Stomach smooth muscle (tissue), 2 donors: ENCODE results near the gene BTN3A1.

ENCODE experiments used
- H3K27ac ChIP-seq: one replicate; pipeline ENCODE4 v1.7.0; 2013; ENCODE audit warnings: mild to moderate bottlenecking, low read length, inconsistent platforms
- H3K27me3 ChIP-seq, 2 donors: one replicate each; pipeline ENCODE4 v1.7.0; 2013; ENCODE audit warnings: low read length in 2 of 2; ENCODE audit not compliant: insufficient read depth in 2 of 2, control insufficient read depth in 1 of 2
- H3K36me3 ChIP-seq, 2 donors: one replicate each; pipeline ENCODE4 v1.7.0; 2013; ENCODE audit warnings: low read length in 2 of 2; ENCODE audit not compliant: control insufficient read depth in 2 of 2, insufficient read depth in 2 of 2
- H3K4me1 ChIP-seq: one replicate; pipeline ENCODE4 v1.7.0; 2013; ENCODE audit warnings: low read length; ENCODE audit not compliant: control insufficient read depth, insufficient read depth
- H3K4me3 ChIP-seq, 2 donors: one replicate each; pipeline ENCODE4 v1.7.0; 2013; ENCODE audit warnings: low read length in 2 of 2
- H3K9ac ChIP-seq, 2 donors: one replicate each; pipeline ENCODE4 v1.7.0; 2013; ENCODE audit warnings: low read length in 2 of 2, mild to moderate bottlenecking in 1 of 2
- H3K9me3 ChIP-seq, 2 donors: one replicate each; pipeline ENCODE4 v1.7.0; 2013; ENCODE audit warnings: low read length in 2 of 2; ENCODE audit not compliant: control insufficient read depth in 2 of 2
- donor health status: healthy.
- donor health status: Pancreatic carcinoma.

The BTN3A1 gene

DNA sequence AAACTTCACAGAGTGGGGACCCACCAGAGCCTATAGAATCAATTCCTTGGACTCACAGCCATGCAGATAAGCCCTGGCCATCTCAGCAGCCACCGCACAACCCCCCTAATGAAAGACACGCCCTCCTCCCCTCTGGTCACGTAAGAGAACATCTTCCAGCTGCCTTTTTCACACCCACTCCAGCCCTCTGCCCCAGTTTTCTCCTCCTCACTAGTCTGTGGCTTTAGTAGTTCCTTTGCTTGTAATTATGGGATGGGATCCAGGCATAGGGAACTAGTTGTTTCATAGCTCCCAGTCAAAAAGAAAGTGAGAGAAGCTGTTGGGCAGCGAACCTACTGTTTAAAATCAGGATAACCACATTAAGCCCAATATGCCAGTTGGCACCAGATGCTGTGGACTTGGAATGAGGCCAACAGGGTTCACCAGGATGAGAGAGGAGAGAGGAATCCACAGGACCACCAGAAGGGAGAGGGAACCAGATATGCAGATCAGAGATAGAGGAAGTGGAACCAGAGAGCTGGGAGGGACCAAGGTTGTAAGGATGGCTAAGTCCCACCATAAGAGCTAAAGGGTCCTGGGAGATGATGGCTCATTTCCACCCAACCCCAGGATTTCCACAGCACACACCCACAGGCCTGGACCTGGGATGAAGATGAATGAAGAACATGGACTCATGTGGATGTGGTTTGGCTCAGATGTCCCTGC is 9.0 kb upstream of the BTN3A1 start:
- no peak overlapping the region for H3K9ac ChIP-seq
- H3K27ac ChIP-seq, result no peak overlapping the region
- no peak overlapping the region for H3K4me3 ChIP-seq
- no peaks in the 10 kb centered on the region for H3K4me1 ChIP-seq
- peaks cover 4 to 10% of the 10 kb centered on the region in 2 donors for H3K36me3 ChIP-seq
- H3K27me3 ChIP-seq, result no peaks in the 10 kb centered on the region
- no peaks in the 10 kb centered on the region for H3K9me3 ChIP-seq

- peaks cover 4 to 10% of the 10 kb centered on the region in 2 donors for H3K36me3 ChIP-seq
- H3K9me3 ChIP-seq, result no peaks in the 10 kb centered on the region
- H3K9ac ChIP-seq, result no peak overlapping the region
- H3K27ac ChIP-seq, result no peak overlapping the region
- no peak overlapping the region for H3K4me3 ChIP-seq
- H3K4me1 ChIP-seq, result no peaks in the 10 kb centered on the region
- H3K27me3 ChIP-seq, result no peaks in the 10 kb centered on the region
These were observed 7.8 kb upstream of the BTN3A1 start for GRCh38 chr6:26394289-26394688.

DNA sequence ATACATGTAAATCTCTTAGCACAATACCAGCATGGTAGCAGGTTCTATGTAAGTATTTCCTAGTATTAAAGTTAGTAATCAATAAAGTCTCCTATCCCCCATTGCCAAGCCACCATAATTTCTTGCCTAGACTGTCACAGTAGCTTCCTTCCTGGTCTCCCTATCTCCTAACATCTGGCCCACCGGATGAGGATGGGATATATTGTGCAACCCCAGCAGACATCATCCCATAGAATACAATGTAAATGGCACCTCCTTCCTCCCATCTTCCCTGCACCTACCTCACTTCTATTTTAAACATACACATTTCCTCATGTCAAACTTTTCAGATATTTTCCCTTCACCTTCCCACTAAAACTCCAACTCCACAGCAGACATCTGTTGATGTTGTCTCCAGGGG is 3.5 kb upstream of the BTN3A1 start:
- Histone ChIP-seq H3K36me3 (no peaks in the 10 kb centered on the region), H3K9me3 (no peaks in the 10 kb centered on the region), H3K4me3 (no peak overlapping the region), H3K4me1 (peaks cover 4% of the 10 kb centered on the region), H3K27me3 (no peaks in the 10 kb centered on the region), H3K9ac (no peak overlapping the region), H3K27ac (no peak overlapping the region)

DNA sequence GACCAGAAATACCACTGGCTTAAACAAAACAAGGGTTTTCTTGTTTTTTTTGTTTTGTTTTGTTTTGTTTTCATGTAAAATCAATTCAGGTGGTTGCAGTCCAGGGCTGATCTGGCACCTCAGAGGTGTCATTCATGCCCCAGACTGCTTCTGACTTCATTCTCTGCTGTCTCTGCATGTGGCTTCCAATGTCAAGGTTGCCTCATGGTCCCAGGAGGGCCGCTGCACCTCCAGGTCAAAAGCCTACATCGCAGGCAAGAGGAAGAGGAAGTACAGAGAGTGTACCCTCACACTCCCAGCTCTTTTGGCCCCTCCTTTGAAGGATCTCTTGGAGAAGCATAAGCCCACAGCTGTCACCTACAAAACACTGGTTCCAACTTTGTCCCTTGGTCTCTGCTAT is 1.4 kb upstream of the BTN3A1 start:
- H3K9me3 ChIP-seq, result no peaks in the 10 kb centered on the region
- H3K9ac ChIP-seq, result no peak overlapping the region
- H3K4me3 ChIP-seq, result no peak overlapping the region
- no peak overlapping the region for H3K27ac ChIP-seq
- H3K36me3 ChIP-seq, result peaks cover 0 to 2% of the 10 kb centered on the region in 2 donors
- peaks cover 4% of the 10 kb centered on the region for H3K4me1 ChIP-seq
- no peaks in the 10 kb centered on the region for H3K27me3 ChIP-seq

DNA sequence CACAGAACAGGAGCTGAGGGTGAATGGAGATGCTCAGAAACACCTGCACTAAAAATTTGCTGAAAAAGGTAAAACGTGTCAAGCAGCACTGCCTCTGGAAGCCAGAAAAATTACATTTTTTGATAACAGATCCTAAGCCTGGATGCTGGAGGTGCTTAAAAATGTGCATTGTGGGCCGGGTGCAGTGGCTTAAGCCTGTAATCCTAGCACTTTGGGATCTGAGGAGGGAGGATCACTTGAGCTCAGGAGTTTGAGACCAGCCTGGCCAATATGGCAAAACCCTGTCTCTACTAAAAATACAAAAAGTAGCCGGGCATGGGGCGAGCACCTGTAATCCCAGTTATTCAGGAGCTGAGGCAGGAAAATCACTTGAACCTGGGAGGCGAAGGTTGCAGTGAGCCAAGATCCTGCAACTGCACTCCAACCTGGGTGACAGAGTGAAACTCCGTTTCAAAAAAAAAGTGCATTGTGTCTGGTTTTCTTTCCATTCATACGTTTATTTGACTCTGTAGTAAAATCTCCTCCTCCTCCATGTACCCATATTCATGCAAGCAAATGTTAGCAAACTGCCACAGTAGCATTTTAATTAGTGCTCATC is 587 bp upstream of the BTN3A1 start:
- Histone ChIP-seq H3K4me3 (peak overlapping the region; percentile 92 to 93), H3K27ac (no peak overlapping the region), H3K27me3 (no peaks in the 10 kb centered on the region), H3K9me3 (no peaks in the 10 kb centered on the region), H3K9ac (peak overlapping the region in 1 of 2 donors; percentile 72), H3K4me1 (peaks cover 4% of the 10 kb centered on the region), H3K36me3 (peaks cover 0 to 3% of the 10 kb centered on the region in 2 donors)

DNA sequence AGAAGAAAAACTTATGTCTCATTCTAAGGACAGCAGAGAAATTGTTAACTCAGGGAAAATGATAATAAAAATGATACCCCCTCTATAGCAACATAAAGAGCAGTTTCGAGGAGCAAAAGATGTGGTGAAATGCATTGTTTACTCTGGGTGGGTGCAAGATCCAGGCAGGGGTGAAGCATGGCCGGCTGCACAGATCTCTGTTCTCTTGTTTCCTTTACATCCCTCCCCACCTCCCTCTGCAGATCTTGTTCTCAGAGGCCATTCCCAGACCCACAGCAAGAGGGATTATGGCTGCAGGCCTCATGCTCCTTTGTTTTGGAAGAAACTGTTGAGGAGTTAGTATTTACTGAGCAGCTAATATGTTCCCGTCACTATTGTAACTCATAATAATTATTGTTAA is 1.8 kb downstream of the BTN3A1 start:
- Histone ChIP-seq H3K4me1 (peaks cover 4% of the 10 kb centered on the region), H3K27ac (no peak overlapping the region), H3K9me3 (no peaks in the 10 kb centered on the region), H3K36me3 (peaks cover 5 to 8% of the 10 kb centered on the region in 2 donors), H3K27me3 (no peaks in the 10 kb centered on the region), H3K4me3 (no peak overlapping the region), H3K9ac (no peak overlapping the region)

- no peak overlapping the region for H3K4me3 ChIP-seq
- peaks cover 4% of the 10 kb centered on the region for H3K4me1 ChIP-seq
- H3K27ac ChIP-seq, result no peak overlapping the region
- peaks cover 5 to 8% of the 10 kb centered on the region in 2 donors for H3K36me3 ChIP-seq
- no peak overlapping the region for H3K9ac ChIP-seq
- H3K27me3 ChIP-seq, result no peaks in the 10 kb centered on the region
- no peaks in the 10 kb centered on the region for H3K9me3 ChIP-seq
These were observed 2.5 kb downstream of the BTN3A1 start for GRCh38 chr6:26404546-26404945.

DNA sequence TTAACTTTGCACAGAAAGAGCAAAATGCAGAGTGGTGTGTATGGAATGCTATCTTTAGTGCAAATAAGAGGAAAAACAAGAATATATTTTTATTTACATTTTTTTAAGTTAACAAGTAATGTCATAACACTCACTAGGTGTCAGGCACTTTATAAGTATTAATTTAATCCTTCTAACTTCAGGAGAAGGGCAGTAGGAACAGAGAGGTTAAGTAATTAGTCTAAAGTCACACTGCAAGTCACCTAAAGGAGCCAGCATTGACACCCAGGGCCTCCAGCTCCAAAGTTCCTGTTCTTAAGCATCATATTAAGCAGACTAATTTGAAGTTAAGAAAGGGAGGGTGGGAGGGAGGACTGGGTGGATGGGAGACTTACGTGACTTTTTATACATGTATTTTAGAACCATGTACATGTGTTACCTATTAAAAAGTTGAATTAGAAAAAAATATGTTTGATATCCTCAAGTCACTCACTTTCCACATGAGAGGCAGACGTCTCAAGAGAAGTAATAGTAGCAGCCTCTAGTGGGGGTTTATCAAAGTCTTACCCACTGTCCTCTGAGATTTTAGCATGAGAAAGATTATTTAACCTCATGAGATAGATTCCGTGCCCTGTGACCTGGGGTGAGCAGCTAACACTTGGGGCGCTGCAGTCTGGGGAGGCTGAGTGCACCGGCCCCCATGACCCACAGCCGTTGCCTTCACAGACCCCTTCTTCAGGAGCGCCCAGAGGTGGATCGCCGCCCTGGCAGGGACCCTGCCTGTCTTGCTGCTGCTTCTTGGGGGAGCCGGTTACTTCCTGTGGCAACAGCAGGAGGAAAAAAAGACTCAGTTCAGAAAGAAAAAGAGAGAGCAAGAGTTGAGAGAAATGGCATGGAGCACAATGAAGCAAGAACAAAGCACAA is 7.0 kb downstream of the BTN3A1 start:
- H3K9ac ChIP-seq, result no peak overlapping the region
- H3K27me3 ChIP-seq, result no peaks in the 10 kb centered on the region
- H3K4me1 ChIP-seq, result no peaks in the 10 kb centered on the region
- H3K9me3 ChIP-seq, result no peaks in the 10 kb centered on the region
- no peak overlapping the region for H3K4me3 ChIP-seq
- H3K36me3 ChIP-seq, result peaks cover 16 to 18% of the 10 kb centered on the region in 2 donors
- no peak overlapping the region for H3K27ac ChIP-seq

DNA sequence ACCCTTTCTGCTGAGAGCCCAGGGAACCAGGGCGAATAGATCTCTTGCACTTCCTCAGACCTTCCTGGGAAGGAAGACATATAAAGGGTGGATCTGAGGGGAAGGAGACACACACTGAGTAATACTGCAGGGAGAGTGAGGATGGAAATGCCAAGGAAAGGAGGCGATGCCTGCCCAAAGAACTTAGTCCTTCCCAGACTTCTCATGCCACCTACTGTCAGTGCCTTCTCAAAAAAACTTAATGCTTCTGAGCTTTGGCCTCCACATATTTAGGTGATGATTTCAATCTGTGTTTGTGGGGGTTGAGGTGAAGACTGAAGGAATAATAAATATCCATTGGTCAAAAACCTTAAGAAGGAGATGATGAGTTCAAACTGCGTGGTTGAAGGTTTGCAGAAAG is 9.7 kb downstream of the BTN3A1 start:
- Histone ChIP-seq H3K9ac (no peak overlapping the region), H3K27ac (no peak overlapping the region), H3K9me3 (no peaks in the 10 kb centered on the region), H3K36me3 (peaks cover 11 to 18% of the 10 kb centered on the region in 2 donors), H3K4me3 (no peak overlapping the region), H3K4me1 (no peaks in the 10 kb centered on the region), H3K27me3 (no peaks in the 10 kb centered on the region)

- no peak overlapping the region for H3K4me3 ChIP-seq
- H3K36me3 ChIP-seq, result peaks cover 8 to 14% of the 10 kb centered on the region in 2 donors
- H3K4me1 ChIP-seq, result no peaks in the 10 kb centered on the region
- H3K27me3 ChIP-seq, result no peaks in the 10 kb centered on the region
- no peak overlapping the region for H3K27ac ChIP-seq
- no peaks in the 10 kb centered on the region for H3K9me3 ChIP-seq
- H3K9ac ChIP-seq, result no peak overlapping the region
These were observed 10.2 kb downstream of the BTN3A1 start for GRCh38 chr6:26412228-26412627.
